NCI-H2196 (cell line): ENCODE measurements around the gene STARD10.

Experiments
- DNase-seq: peaks from one replicate; lab custom pipeline; 2025; ENCODE audit not compliant: unreplicated experiment; lab: John Stamatoyannopoulos, UW

The STARD10 gene

GRCh38 chr11:72711141-72711540 lies 82.7 kb downstream of the STARD10 start:
- no peak for DNase-seq

GRCh38 chr11:72710278-72710677 lies 83.6 kb downstream of the STARD10 start:
- DNase-seq, result no peak

GRCh38 chr11:72709478-72710238 lies 84.2 kb downstream of the STARD10 start:
- DNase-seq, result no peak

GRCh38 chr11:72707032-72707431 lies 86.8 kb downstream of the STARD10 start:
- no peak for DNase-seq

- DNase-seq, result no peak
Measured at GRCh38 chr11:72706579-72706978, 87.3 kb downstream of the STARD10 start.

- no peak for DNase-seq
Measured at GRCh38 chr11:72705442-72706365, 88.1 kb downstream of the STARD10 start.

- DNase-seq, result no peak
Measured at GRCh38 chr11:72704783-72705265, 89.0 kb downstream of the STARD10 start.
